Suppressor macrophage treated with lipopolysaccharide for 1 hour (primary cell): ENCODE data around the gene UTP15.

ENCODE experiments used
- DNase-seq, 3 donors: peaks; one replicate each; pipeline ENCODE4 v3.0.0-alpha.2; 2020 to 2022

UTP15 gene

GRCh38 chr5:73624888-73625287 is 59.3 kb downstream of the UTP15 start:
- no peak for DNase-seq

DNA sequence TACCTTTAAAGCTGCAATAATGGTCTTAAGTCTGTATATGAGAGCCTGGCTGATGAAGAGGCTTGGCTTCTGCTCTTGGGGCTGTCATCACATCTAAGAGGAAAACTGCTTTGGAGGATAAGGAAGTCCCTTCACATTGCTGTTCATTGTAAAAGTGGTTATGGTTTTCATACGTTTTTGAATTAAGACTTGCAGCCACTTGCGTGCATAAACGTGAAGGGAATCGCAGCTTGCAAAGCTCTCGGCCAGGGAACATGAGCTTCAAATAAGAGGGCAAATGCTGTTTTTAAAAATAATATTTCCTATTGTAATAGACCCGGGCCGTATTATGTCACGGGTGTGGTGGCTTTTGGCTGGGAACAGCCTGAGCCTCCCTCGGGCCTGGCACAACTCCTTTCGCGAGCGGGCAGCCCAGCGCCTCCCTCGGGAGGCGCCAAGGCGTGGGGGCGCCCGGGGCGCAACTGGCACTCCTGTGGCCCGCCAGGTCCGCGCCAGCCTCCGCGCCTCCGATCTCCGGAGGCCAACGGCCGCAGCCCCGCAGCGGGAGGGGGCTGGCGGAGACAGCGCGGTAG is 59.9 kb downstream of the UTP15 start:
- DNase-seq = peak in 2 of 3 donors; percentile 3 to 8

- DNase-seq = peak; percentile 47 to 83 (median 55)
These were observed 60.6 kb downstream of the UTP15 start, which contains the start of gene ARHGEF28 for GRCh38 chr5:73625944-73626811. ARHGEF28 (plus strand) TSS chr5:73626196; CDS start chr5:73684852, 58,656 bp downstream.

GRCh38 chr5:73626814-73627313 is 61.3 kb downstream of the UTP15 start:
- no peak for DNase-seq

DNA sequence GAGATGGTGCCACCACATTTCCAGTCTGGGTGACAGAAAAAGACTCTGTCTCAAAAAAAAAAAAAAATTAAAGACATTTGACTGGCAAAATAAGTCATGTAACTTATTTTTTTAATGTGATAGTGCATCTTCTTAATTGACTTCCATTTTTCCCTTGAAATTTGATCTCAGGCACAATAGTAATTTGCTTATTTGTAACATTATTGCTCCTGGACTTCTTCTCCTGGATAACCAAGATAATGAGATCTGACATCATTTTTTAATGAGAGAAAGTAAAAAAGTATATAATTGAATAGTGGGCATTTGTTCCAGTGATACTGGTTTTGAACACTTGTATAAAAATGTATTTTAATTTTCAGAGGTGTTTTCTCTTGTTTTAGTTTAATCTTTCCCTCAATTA is 63.9 kb downstream of the UTP15 start:
- no peak for DNase-seq

DNA sequence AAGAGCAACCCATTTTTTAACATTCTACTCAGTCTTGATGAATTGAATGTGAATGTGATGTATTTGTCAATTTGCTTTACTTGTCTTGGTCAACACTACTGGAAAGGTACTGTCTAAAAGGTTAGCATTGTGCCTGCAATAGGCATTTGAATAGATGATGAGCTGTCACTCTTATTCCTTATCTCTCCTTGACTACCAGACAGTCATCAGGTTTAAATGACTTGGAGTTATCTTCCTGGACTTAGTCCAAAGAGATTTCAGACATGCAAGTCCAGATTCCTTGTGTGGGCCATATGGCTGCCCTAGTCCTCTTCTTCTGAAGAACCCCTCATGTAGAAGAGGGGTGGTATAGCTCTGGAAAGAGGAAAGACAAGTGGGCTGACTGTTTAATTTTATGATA is 65.2 kb downstream of the UTP15 start:
- no peak for DNase-seq

DNA sequence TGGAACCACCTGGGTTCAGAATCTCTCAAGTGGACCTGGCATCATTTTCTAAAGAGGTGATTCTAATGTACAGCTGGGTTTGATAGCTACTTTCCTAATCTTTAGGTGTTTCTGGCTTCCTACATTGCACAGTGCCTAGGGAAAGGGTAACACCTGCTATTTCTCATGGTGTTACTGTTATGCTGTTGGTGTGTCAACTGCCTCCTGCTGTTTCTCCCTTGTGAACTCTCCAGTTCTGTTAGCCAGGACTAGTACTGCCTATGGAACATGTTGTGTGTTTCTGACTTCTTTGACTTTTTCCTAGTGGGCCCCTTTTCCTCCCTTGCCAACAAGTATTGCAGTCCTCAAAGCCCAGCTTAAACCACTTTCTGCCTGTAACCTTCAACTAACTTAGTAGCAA is 66.0 kb downstream of the UTP15 start:
- DNase-seq = no peak
